ENCODE results near the gene PRDM16.

The PRDM16 gene

GRCh38 chr1:3436901-3437300 lies 367.9 kb downstream of the PRDM16 start:
- Mint-ChIP-seq H3K36me3 (ENCODE audit: low read depth) (no peaks in the 10 kb centered on the region), H3K9me3 (no peaks in the 10 kb centered on the region), H3K4me1 (ENCODE audit: low read depth) (no peaks in the 10 kb centered on the region), H3K27me3 (ENCODE audit: low read depth) (no peaks in the 10 kb centered on the region), H3K27ac (no peak overlapping the region), H3K4me3 (no peak overlapping the region)

DNA sequence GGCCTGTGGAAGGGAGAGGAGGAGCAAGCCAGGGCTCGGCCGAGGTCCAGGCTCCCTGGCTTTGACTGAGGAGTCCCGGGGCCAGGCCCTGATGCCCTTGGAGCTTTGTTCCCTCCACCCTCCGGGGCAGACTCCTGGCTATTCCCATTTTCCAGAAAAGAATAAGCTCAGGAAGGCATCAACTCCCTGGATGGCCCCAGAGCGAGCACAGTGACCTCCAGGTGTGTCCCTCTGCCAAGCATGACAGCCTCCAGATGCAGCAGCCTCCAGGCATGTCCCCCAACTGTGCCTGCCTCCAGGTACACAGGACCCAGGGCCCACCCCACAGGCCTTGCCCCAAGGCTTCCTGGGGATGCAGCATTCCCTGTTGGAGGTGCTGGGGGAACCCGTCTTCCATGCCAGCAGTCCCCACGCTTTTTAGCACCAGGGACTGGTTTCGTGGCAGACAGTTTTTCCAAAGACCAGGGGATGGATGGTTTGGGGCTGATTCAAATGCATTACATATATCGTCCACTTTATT lies 369.7 kb downstream of the PRDM16 start:
- H3K36me3 Mint-ChIP-seq (ENCODE audit: low read depth) = no peaks in the 10 kb centered on the region
- no peak overlapping the region for H3K27ac Mint-ChIP-seq
- peaks cover 4% of the 10 kb centered on the region for H3K27me3 Mint-ChIP-seq (ENCODE audit: low read depth)
- no peak overlapping the region for H3K4me3 Mint-ChIP-seq
- no peaks in the 10 kb centered on the region for H3K9me3 Mint-ChIP-seq
- H3K4me1 Mint-ChIP-seq (ENCODE audit: low read depth) = no peaks in the 10 kb centered on the region

DNA sequence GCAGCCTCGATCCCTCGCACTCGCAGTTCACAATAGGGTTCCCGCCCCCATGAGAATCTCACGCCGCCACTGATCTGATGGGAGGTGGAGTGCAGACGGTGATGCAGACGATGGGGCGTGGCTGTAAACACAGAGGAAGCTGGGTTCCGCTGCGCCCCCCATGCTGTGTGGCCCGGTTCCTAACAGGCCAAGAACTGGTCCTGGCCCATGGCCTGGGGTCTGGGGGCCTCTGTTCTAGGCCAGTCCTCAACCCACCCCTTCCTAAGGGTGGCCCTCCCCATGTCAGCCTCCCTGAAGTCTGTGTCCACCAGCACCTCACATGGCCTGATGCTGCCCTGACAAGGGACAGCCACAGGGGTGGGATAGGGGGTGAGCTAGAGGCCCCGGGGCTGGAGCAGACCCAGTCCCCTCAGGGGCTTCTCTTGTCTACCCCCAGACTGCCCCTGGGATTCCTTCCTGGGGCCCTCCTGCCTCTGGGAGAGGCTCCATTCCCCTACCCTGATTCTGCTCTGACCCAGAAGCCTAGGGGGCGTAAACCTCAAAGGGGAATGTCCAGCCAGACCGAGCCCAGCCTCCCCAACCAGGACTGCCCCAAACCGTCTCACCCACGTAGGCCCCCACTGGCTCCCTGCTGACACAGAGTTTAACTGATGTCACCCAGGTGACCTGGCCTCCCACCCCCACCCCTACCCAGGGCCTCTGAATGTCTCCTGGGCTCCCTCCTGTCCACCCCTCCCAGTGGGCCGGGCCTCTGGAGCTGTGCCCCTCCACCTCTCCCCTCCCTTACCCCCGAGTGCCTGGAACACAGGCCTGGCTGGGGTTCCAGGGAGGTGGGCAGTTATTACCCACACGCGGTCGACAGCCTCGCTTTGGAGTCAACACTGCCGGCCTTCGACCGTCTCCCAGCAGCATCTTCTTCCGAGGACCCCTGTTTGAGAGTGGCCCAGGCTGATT lies 370.6 kb downstream of the PRDM16 start:
- no peaks in the 10 kb centered on the region for H3K4me1 Mint-ChIP-seq (ENCODE audit: low read depth)
- no peak overlapping the region for H3K27ac Mint-ChIP-seq
- H3K36me3 Mint-ChIP-seq (ENCODE audit: low read depth) = no peaks in the 10 kb centered on the region
- H3K9me3 Mint-ChIP-seq = no peaks in the 10 kb centered on the region
- H3K4me3 Mint-ChIP-seq = no peak overlapping the region
- peaks cover 4% of the 10 kb centered on the region for H3K27me3 Mint-ChIP-seq (ENCODE audit: low read depth)

- Mint-ChIP-seq H3K27ac (no peak overlapping the region), H3K36me3 (ENCODE audit: low read depth) (no peaks in the 10 kb centered on the region), H3K4me3 (no peak overlapping the region), H3K9me3 (no peaks in the 10 kb centered on the region), H3K27me3 (ENCODE audit: low read depth) (peaks cover 4% of the 10 kb centered on the region), H3K4me1 (ENCODE audit: low read depth) (no peaks in the 10 kb centered on the region)
These were observed 371.3 kb downstream of the PRDM16 start for GRCh38 chr1:3440300-3440681.

GRCh38 chr1:3440711-3441409 lies 371.9 kb downstream of the PRDM16 start:
- Mint-ChIP-seq H3K9me3 (no peaks in the 10 kb centered on the region), H3K27ac (no peak overlapping the region), H3K36me3 (ENCODE audit: low read depth) (no peaks in the 10 kb centered on the region), H3K27me3 (ENCODE audit: low read depth) (peaks cover 4% of the 10 kb centered on the region), H3K4me1 (ENCODE audit: low read depth) (no peaks in the 10 kb centered on the region), H3K4me3 (no peak overlapping the region)

GRCh38 chr1:3441410-3441847 lies 372.4 kb downstream of the PRDM16 start:
- H3K27me3 Mint-ChIP-seq (ENCODE audit: low read depth) = peaks cover 4% of the 10 kb centered on the region
- H3K27ac Mint-ChIP-seq = no peak overlapping the region
- H3K4me1 Mint-ChIP-seq (ENCODE audit: low read depth) = no peaks in the 10 kb centered on the region
- no peaks in the 10 kb centered on the region for H3K9me3 Mint-ChIP-seq
- no peaks in the 10 kb centered on the region for H3K36me3 Mint-ChIP-seq (ENCODE audit: low read depth)
- H3K4me3 Mint-ChIP-seq = no peak overlapping the region

DNA sequence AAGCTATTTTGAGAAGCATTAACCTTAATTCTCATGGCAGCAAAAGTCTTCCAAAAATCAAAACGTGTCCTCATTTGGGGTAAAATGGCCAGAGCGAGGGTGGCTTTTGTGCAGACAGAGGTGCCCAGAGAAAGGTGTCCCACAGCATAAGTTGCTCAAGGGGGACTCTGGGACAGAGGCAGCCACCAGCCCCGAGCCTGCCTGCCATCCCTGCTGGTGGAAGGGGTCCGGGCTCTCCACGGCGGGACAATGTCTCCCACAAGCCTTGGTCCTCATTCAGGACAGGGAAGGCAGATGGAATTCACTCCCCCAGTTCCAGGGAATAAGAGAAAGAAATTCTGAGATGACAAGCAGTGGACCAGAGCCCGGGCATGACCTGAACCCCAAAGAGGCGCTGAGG lies 372.9 kb downstream of the PRDM16 start:
- Mint-ChIP-seq H3K27ac (no peak overlapping the region), H3K36me3 (ENCODE audit: low read depth) (no peaks in the 10 kb centered on the region), H3K4me3 (no peak overlapping the region), H3K4me1 (ENCODE audit: low read depth) (no peaks in the 10 kb centered on the region), H3K27me3 (ENCODE audit: low read depth) (peaks cover 4% of the 10 kb centered on the region), H3K9me3 (no peaks in the 10 kb centered on the region)

- Mint-ChIP-seq H3K27ac (no peak overlapping the region), H3K4me1 (ENCODE audit: low read depth) (no peaks in the 10 kb centered on the region), H3K9me3 (no peaks in the 10 kb centered on the region), H3K36me3 (ENCODE audit: low read depth) (no peaks in the 10 kb centered on the region), H3K27me3 (ENCODE audit: low read depth) (peaks cover 4% of the 10 kb centered on the region), H3K4me3 (no peak overlapping the region)
These were observed 373.3 kb downstream of the PRDM16 start for GRCh38 chr1:3442331-3442730.

GRCh38 chr1:3442901-3443300 lies 373.9 kb downstream of the PRDM16 start:
- Mint-ChIP-seq H3K4me3 (no peak overlapping the region), H3K27ac (no peak overlapping the region), H3K27me3 (ENCODE audit: low read depth) (peaks cover 4% of the 10 kb centered on the region), H3K4me1 (ENCODE audit: low read depth) (no peaks in the 10 kb centered on the region), H3K36me3 (ENCODE audit: low read depth) (no peaks in the 10 kb centered on the region), H3K9me3 (no peaks in the 10 kb centered on the region)

DNA sequence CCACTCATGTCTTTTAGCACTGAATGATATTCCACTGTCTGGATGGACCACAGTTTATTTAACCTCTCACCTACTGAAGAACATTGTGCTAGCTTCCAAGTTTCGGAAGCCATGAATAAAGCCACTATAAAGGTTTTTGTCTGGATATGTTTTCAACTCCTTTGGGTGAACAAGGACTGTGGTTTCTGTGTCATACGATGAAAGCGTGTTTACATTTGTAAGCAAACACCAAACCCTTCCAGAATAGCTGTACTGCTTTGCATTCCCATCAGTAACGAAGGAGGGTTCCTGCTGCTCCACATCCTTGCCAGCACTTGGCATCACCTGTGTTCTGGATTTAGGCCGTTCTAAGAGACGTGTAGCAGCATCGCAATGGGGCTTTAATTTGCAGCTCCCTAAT lies 374.8 kb downstream of the PRDM16 start:
- Mint-ChIP-seq H3K27me3 (ENCODE audit: low read depth) (peaks cover 4% of the 10 kb centered on the region), H3K4me3 (no peak overlapping the region), H3K36me3 (ENCODE audit: low read depth) (no peaks in the 10 kb centered on the region), H3K27ac (no peak overlapping the region), H3K4me1 (ENCODE audit: low read depth) (no peaks in the 10 kb centered on the region), H3K9me3 (no peaks in the 10 kb centered on the region)

- H3K4me1 Mint-ChIP-seq (ENCODE audit: low read depth) = no peaks in the 10 kb centered on the region
- no peaks in the 10 kb centered on the region for H3K9me3 Mint-ChIP-seq
- no peaks in the 10 kb centered on the region for H3K36me3 Mint-ChIP-seq (ENCODE audit: low read depth)
- no peak overlapping the region for H3K4me3 Mint-ChIP-seq
- no peak overlapping the region for H3K27ac Mint-ChIP-seq
- H3K27me3 Mint-ChIP-seq (ENCODE audit: low read depth) = peaks cover 7% of the 10 kb centered on the region
These were observed 375.3 kb downstream of the PRDM16 start for GRCh38 chr1:3444298-3444697.

DNA sequence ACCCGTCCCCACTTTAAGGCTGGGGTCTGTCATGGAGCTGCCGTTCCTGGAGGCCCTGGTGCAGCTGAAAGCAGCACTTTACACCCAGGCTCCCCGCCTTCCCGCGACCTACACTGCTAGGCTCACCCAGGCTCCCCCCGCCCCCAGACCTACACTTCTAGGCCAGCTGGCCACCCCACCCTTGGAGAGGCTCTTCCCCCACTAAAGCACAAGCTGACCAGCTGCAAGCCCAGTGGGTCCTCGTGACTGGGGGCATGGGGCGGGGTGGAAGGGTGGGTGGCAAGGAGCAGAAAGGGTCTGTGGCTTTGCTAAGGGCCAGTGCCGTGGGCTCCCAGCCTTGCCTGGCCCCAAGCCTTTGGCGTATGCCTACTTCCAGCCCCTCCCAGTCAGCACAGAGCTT lies 375.7 kb downstream of the PRDM16 start:
- H3K27ac Mint-ChIP-seq = no peak overlapping the region
- H3K9me3 Mint-ChIP-seq = no peaks in the 10 kb centered on the region
- H3K27me3 Mint-ChIP-seq (ENCODE audit: low read depth) = peaks cover 7% of the 10 kb centered on the region
- no peak overlapping the region for H3K4me3 Mint-ChIP-seq
- no peaks in the 10 kb centered on the region for H3K36me3 Mint-ChIP-seq (ENCODE audit: low read depth)
- H3K4me1 Mint-ChIP-seq (ENCODE audit: low read depth) = no peaks in the 10 kb centered on the region

DNA sequence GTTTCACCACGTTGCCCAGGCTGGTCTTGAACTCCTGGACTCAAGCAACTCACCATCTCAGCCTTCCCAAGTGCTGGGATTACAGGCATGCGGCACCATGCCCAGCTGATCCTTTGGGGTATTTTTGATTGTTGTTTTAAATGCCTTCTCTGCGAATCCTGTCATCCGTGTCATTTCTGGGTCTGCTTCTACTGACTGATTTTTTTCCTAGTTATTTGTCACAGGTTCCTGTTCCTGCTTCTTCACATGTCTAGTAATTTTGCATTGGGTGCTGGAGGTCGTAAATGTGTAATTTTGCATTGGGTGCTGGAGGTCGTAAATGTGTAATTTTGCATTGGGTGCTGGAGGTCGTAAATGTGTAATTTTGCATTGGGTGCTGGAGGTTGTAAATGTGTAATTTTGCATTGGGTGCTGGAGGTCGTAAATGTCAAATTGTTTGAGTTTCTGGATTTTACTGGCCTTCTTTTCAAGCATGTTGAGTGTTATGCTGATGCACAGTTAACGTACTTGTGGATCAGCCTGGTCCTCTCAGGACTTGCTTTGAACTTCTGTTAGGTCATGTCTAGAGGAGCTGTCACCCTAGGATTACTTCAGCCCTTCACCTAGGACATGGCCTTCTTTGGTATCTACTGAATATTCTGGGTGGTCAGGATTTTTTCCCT lies 381.3 kb downstream of the PRDM16 start:
- Mint-ChIP-seq H3K27me3 (ENCODE audit: low read depth) (peaks cover 10% of the 10 kb centered on the region), H3K36me3 (ENCODE audit: low read depth) (no peaks in the 10 kb centered on the region), H3K4me3 (no peak overlapping the region), H3K27ac (no peak overlapping the region), H3K9me3 (no peaks in the 10 kb centered on the region), H3K4me1 (ENCODE audit: low read depth) (no peaks in the 10 kb centered on the region)

DNA sequence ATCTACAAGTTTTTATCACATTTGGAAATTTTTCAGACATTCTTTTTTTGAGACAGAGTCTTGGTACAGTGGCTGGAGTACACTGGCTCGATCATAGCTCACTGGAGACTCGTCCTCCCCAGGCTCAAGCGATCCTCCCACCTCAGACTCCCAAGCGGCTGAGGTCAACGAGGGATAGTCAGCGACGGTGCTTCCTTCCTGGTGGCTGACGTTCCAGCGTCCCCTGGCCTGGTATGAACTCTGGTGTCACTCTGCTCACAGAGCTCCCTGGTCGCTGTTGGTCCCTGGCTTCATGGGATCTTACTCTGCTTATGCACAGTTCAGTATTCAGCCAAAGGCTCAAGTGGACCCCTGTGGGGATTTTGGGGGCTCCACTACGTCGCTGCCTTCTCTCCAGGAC lies 382.0 kb downstream of the PRDM16 start:
- Mint-ChIP-seq H3K27ac (no peak overlapping the region), H3K4me3 (no peak overlapping the region), H3K27me3 (ENCODE audit: low read depth) (peaks cover 13% of the 10 kb centered on the region), H3K9me3 (no peaks in the 10 kb centered on the region), H3K4me1 (ENCODE audit: low read depth) (no peaks in the 10 kb centered on the region), H3K36me3 (ENCODE audit: low read depth) (no peaks in the 10 kb centered on the region)
